Measurements from ENCODE around the gene P4HTM.
"Not testable (repeated sequence)": the region's sequence is repeated elsewhere in the genome, so short reads cannot be mapped to it uniquely, and the experiment has no call there.

P4HTM gene

DNA sequence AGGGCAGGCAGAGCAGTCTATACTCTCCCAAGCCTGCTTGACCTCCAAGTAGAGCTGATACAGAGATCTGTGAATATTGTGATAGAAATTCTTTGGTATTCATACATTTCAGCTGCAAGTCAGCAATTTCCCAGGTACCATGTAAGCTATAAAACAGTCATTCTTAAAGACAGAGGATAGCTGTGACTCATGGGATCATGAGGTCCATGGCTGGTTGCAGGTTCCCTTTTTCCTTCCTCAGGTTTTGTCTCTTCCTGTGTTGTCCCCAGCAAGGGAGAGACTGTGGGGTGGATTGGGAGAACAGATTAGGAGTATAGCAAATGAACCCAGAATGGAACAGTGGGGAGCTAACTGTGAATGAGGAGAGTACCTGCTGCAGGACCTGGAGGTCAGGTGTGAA is 5.4 kb upstream of the P4HTM start:
- no peak for DNase-seq

DNA sequence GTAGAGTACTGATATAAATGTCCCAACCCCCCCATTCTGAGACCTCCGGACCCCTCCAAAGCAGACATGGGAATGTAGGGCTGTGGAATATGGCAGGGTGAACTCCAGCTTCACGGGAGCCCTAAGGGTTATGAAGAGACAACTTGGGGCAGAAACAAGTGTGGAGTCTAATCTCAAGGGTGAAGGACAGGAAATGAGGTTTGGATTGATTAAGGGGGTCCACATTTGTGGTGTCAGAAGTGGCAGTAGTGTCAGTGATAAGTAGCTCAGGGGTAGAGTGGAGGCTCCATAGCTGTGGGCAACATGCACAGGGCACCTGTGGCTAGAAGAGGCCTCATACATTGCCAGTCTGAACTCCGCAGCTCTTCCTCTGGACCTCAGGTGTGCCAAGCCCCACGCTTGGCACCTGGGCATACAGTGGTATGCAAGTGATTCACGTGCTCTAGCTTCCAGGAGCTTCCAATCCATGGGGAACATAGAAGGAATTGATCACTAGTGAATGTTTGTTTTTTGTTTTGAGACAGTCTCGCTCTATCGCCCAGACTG is 4.1 kb upstream of the P4HTM start:
- DNase-seq: no peak

GRCh38 chr3:48989126-48989795 is 780 bp upstream of the P4HTM start:
- no peak for DNase-seq

GRCh38 chr3:48990636-48991469 is 812 bp downstream of the P4HTM start:
- DNase-seq: no peak

DNA sequence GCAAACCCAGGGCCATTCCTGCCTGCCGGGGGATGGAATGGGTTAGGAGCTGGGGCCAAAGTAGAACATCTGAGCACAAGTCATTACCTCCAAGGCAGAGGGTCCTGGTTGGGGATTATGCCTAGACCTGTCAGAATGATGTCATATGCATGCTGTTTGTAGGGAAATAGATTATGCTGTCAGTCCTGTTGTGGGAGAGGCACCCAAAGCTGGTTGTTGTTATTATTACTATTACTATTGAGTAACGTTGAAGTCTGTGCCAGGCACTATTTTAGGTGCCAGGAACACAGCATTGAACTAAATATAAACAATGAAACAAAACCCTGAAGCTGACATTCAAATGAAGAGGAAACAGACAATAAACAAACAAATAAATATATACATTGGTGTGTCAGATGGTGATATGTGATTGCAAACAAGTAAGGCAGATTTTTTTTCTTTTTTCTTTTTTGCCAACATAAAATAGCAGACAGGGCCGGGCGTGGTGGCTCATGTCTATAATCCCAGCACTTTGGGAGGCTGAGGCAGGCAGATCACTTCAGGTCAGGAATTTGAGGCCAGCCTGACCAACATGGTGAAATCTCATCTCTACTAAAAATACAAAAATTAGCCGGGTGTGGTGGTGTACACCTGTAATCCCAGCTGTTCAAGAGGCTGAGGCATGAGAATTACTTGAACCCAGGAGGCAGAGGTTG is 2.0 kb downstream of the P4HTM start:
- no peak for DNase-seq

DNA sequence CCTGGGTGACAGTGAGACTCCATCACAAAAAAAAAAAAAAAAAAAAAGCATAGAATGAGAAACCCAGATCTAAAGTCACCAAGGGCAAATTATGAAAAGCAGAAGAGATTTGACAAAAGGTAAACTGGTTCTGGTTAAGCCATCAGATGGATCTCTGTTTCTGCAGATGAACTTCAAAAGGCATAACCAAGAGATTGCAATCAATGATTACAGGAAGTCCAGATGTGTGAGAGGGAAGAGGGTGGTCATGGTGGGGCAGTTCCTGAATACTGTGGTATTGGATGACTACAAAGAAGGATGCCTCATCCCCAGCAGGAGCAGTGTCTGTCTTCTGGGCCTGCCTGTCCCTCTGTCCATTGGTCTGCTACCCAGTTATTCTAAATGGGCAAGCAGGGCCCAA is 3.8 kb downstream of the P4HTM start:
- no peak for DNase-seq

GRCh38 chr3:48996640-48997039 is 6.6 kb downstream of the P4HTM start:
- DNase-seq: no peak

GRCh38 chr3:48997102-48997635 is 7.1 kb downstream of the P4HTM start:
- no peak for DNase-seq

DNA sequence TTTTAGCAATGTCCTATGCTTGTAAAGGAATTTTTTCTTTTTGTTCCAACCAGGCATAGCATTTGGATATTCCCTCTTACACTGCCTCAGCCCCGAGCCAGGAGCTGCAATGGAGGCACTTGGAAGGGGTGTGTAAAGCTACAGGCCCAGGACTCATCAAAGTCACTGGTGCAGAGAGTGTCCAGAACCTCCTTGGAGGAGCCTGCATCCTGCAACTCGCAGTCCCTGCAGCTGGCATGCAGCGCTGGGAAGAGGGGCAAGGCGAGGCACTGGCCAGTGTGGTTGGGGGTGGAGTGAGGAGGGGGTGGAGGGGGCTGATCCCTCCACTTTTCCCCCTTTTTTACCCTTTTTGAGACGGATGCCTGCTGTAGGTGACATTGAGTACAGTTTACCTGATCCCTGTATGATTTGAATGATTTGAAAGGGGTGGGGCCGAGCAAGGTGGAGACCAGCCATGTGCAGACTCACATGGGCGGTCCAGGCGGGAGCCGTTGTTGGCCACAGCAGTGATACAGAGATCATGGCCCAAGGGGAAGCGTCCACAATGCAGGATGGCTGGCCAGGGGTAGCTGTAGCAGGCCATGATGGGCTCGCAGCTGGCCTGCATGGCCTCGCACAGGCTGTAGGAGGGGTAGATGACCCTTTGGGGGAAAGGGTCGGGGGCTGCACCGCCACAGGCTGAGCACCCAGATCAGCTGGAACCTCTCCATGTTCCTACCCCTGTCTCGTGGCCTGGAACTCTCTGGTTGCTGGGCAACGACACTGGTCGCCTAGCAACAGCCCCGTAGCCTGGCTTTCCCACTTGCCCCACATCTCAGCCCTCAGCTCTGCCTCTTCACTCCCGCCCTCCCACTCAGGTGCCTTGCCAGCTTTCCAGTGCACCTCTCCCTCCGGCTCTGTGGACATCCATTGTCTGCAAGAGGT is 7.9 kb downstream of the P4HTM start:
- DNase-seq: no peak

DNA sequence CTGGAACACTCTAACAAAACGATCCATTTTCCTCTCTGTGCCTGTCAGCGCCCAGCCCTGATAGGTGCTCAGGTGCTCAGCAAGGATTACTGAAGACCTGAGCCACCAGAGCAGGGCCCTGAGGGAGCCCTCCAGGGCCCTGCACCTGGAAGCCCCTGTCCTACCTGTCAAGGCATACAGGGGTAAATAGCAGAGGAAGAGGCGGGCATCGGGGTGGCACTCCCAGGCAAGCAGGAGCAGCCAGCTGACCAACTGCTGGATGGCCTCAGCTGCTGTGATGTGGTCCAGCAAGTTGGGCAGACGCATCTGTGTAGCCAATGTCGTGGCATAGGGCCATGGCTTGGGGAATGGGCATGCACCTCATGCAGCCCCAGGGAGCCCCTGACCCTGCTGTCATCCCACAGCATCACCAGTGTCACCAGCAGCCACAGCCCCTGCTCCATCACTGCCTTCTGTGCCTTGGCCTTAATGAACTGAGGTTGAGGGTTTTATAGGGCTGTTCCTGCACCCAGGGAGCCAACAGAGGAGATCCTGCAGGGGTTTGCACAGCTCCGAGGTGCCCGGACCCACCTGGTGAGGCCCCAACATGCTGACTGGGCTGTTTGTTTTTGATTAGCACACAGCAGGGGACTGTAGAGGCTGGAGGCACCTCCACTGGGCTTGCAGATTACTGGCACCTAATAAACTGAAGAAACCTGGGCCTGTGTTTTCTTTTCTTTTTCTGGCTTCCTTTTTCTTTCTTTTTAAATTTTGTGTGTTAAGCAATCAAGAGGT is 9.2 kb downstream of the P4HTM start:
- DNase-seq: no peak

DNA sequence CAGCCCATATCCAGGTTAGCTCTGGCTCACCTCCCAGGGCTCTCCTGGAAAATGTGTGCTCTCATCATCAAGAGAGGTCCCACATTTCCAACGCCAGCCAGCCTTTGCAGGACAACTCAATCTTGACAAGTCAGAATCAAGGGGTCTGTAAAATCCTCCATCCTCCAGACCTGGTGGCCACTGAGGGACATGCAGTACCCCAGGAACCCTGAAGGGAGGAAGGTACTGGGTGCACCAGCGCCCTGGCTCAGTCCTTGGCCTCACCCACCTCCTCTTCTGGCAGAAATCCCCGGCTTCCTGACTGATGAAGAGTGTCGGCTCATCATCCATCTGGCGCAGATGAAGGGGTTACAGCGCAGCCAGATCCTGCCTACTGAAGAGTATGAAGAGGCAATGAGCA is 11.1 kb downstream of the P4HTM start:
- no peak for DNase-seq

- DNase-seq: no peak
Observed at GRCh38 chr3:49004352-49005302, 14.6 kb downstream of the P4HTM start.

DNA sequence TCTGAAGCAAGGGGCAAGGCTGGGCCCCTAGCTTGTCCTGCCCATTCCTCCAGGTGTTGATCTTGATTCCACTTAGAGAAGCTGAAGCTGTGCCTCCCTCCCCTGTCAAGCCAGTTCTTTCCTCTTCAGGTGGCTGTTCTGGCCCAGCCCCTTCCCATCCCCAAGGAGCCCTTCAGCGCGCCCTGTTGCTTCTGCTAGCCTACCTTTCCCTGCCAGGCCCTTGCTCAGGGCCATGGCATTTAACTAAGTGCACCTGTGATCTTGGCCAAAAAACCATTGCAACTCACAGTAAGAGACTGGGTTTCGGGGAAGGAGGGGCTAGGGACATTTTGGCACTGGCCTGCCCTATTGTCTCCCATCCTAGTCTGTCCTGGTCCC is 15.3 kb downstream of the P4HTM start:
- DNase-seq: no peak

- DNase-seq: no peak
Observed at GRCh38 chr3:49005998-49006397, 16.0 kb downstream of the P4HTM start.

GRCh38 chr3:49006408-49007067 is 16.5 kb downstream of the P4HTM start:
- peak; percentile 30 for DNase-seq

GRCh38 chr3:49007068-49007770 is 17.2 kb downstream of the P4HTM start, which contains the start of gene WDR6:
WDR6 (plus strand) TSS chr3:49007391; CDS start chr3:49007432, 41 bp downstream.
- peak; percentile 99 for DNase-seq

- peak; percentile 89 for DNase-seq
Observed at GRCh38 chr3:49007771-49008528, 17.9 kb downstream of the P4HTM start.

DNA sequence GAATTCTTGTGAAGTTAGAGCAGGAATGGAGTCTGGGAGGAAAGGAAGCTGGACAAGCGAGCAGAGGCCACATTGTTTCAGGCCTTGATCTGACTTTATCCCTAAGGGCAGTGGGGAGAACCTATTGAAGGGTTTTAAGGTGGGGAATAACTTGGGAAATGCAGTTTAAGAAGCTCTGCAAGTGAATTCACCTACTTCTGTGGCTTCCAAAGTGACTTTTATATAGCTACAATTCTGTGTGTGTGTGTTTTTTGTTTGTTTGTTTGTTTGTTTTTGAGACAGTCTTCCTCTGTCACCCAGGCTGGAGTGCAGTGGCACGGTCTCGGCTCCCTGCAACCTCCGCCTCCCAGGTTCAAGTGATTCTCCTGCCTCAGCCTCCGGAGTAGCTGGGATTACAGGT is 18.6 kb downstream of the P4HTM start:
- not testable (repeated sequence) for DNase-seq

Data from CD4-positive, alpha-beta T cell treated with Interleukin-15 for 1 hour (primary cell).